ENCODE measurements around the gene DDX3X. TPM values are rescaled to one million over a fixed set of nuclear protein-coding genes. Genes with fewer than 3 reads are reported as not detected.

DDX3X gene
- polyA plus RNA-seq, 1 donor from 2014 or later: 165 TPM

DNA sequence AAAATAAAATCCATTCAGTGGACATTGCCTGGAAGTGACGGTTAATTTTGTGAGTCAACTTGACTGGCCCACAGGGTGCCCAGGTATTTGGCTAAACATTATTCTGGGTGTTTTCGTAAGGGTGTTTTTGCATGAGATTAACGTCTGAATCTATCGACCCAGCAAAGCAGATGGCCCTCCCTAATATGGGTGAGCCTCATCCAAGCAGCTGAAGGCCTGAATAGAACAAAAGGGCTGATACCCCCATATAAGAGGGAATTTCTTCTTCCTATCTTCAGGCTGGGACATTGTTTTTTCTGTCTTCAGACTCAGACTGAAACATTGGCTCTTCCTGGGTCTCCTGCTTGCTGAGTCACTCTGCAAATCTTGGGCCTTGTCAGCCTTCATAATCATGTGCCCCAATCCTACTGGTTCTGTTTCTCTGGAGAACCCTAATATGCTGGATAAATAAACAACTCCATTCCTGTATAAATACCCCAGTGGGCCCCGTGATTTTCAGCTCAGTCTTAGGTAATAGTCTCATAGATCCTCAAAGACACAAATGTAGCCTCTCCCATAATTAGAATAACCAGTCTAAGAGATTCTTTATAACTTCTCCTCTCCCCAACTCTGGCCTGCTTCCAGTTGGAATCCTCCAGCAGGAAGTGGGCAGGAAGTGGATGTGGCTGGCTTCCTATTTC lies 33.1 kb upstream of the DDX3X start:
- TF ChIP-seq MXI1 (conservative IDR thresholded peaks at IDR 0.05; ENCODE audit: poor library complexity, severe bottlenecking) (no peak), EZH2 (IDR thresholded peaks at IDR 0.05; ENCODE audit: borderline replicate concordance, insufficient read depth, low read length, poor library complexity, severe bottlenecking) (no peak), EP300 (conservative IDR thresholded peaks at IDR 0.05; ENCODE audit: poor library complexity, severe bottlenecking) (no peak), RAD21 (conservative IDR thresholded peaks at IDR 0.05) (no peak), TAF1 (IDR thresholded peaks at IDR 0.05; ENCODE audit: low read depth) (no peak), SMC3 (conservative IDR thresholded peaks at IDR 0.05; ENCODE audit: poor library complexity) (no peak), POLR2AphosphoS5 (IDR thresholded peaks at IDR 0.05) (no peak)
- TF ChIP-seq, protein P1, sequence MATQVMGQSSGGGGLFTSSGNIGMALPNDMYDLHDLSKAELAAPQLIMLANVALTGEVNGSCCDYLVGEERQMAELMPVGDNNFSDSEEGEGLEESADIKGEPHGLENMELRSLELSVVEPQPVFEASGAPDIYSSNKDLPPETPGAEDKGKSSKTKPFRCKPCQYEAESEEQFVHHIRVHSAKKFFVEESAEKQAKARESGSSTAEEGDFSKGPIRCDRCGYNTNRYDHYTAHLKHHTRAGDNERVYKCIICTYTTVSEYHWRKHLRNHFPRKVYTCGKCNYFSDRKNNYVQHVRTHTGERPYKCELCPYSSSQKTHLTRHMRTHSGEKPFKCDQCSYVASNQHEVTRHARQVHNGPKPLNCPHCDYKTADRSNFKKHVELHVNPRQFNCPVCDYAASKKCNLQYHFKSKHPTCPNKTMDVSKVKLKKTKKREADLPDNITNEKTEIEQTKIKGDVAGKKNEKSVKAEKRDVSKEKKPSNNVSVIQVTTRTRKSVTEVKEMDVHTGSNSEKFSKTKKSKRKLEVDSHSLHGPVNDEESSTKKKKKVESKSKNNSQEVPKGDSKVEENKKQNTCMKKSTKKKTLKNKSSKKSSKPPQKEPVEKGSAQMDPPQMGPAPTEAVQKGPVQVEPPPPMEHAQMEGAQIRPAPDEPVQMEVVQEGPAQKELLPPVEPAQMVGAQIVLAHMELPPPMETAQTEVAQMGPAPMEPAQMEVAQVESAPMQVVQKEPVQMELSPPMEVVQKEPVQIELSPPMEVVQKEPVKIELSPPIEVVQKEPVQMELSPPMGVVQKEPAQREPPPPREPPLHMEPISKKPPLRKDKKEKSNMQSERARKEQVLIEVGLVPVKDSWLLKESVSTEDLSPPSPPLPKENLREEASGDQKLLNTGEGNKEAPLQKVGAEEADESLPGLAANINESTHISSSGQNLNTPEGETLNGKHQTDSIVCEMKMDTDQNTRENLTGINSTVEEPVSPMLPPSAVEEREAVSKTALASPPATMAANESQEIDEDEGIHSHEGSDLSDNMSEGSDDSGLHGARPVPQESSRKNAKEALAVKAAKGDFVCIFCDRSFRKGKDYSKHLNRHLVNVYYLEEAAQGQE (IDR thresholded peaks at IDR 0.05; ENCODE audit: borderline replicate concordance): no peak
- TF ChIP-seq, protein P2, sequence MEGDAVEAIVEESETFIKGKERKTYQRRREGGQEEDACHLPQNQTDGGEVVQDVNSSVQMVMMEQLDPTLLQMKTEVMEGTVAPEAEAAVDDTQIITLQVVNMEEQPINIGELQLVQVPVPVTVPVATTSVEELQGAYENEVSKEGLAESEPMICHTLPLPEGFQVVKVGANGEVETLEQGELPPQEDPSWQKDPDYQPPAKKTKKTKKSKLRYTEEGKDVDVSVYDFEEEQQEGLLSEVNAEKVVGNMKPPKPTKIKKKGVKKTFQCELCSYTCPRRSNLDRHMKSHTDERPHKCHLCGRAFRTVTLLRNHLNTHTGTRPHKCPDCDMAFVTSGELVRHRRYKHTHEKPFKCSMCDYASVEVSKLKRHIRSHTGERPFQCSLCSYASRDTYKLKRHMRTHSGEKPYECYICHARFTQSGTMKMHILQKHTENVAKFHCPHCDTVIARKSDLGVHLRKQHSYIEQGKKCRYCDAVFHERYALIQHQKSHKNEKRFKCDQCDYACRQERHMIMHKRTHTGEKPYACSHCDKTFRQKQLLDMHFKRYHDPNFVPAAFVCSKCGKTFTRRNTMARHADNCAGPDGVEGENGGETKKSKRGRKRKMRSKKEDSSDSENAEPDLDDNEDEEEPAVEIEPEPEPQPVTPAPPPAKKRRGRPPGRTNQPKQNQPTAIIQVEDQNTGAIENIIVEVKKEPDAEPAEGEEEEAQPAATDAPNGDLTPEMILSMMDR (IDR thresholded peaks at IDR 0.05; ENCODE audit: poor library complexity, severe bottlenecking): no peak

DNA sequence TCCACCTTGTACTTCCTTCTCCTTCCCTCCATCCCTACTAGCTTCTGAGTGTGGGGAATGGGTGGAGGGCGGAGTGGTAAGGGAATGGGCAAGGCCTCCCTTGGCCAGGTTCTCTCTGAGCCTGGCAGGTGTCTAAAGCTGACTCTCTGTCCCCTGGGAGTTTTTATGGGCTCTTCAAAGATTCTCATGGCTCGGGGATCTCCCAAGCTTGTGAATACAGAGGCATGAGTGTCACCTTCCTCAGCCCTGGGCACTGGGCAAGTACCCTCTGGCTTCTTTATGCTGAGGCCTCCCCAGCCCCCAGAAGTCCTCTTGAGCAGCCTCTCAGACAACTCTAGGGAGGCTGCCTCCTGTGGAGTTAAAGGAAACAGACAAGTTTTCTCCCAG lies 32.5 kb upstream of the DDX3X start:
- Histone ChIP-seq H3K9ac (ENCODE audit: low read length) (no peak overlapping the region), H3K79me2 (replicated peaks; ENCODE audit: insufficient read depth, low read length) (no peaks in the 10 kb centered on the region), H3K27me3 (ENCODE audit: insufficient read depth, low read depth, low read length) (no peaks in the 10 kb centered on the region), H3K27ac (ENCODE audit: low read length) (no peak overlapping the region), H2AFZ (ENCODE audit: low read depth, low read length) (no peak overlapping the region), H3K4me3 (ENCODE audit: low read length) (no peak overlapping the region), H3K9me3 (ENCODE audit: low read length) (no peaks in the 10 kb centered on the region), H3K36me3 (ENCODE audit: insufficient read depth, low read length) (no peaks in the 10 kb centered on the region), H3F3A (ENCODE audit: insufficient read depth, low read length, poor library complexity, severe bottlenecking) (no peaks in the 10 kb centered on the region), H3K9me2 (ENCODE audit: insufficient read depth, low read length) (no peaks in the 10 kb centered on the region), H4K20me1 (ENCODE audit: insufficient read depth) (no peaks in the 10 kb centered on the region), H3K4me2 (ENCODE audit: low read length) (no peak overlapping the region)
- TF ChIP-seq, protein P1 (IDR thresholded peaks at IDR 0.05; ENCODE audit: borderline replicate concordance): no peak
- TF ChIP-seq, protein P2 (IDR thresholded peaks at IDR 0.05; ENCODE audit: poor library complexity, severe bottlenecking): no peak
- TF ChIP-seq POLR2AphosphoS5 (IDR thresholded peaks at IDR 0.05) (no peak), SMC3 (conservative IDR thresholded peaks at IDR 0.05; ENCODE audit: poor library complexity) (no peak), EP300 (conservative IDR thresholded peaks at IDR 0.05; ENCODE audit: poor library complexity, severe bottlenecking) (no peak)

More for the DNA sequence above, 33.1 kb upstream of the DDX3X start:
- Histone ChIP-seq H4K20me1 (ENCODE audit: insufficient read depth) (no peaks in the 10 kb centered on the region), H3K9ac (ENCODE audit: low read length) (no peak overlapping the region), H2AFZ (ENCODE audit: low read depth, low read length) (no peak overlapping the region), H3K27ac (ENCODE audit: low read length) (no peak overlapping the region), H3K9me2 (ENCODE audit: insufficient read depth, low read length) (no peaks in the 10 kb centered on the region), H3K36me3 (ENCODE audit: insufficient read depth, low read length) (no peaks in the 10 kb centered on the region), H3K4me2 (ENCODE audit: low read length) (no peak overlapping the region), H3F3A (ENCODE audit: insufficient read depth, low read length, poor library complexity, severe bottlenecking) (no peaks in the 10 kb centered on the region), H3K4me3 (ENCODE audit: low read length) (no peak overlapping the region), H3K27me3 (ENCODE audit: insufficient read depth, low read depth, low read length) (no peaks in the 10 kb centered on the region), H3K79me2 (replicated peaks; ENCODE audit: insufficient read depth, low read length) (no peaks in the 10 kb centered on the region), H3K9me3 (ENCODE audit: low read length) (no peaks in the 10 kb centered on the region)
